Activated CD4-positive, alpha-beta T cell treated with anti-CD3 and anti-CD28 coated beads for 48 hours (primary cell): ENCODE data around the gene EFCAB6.

Experiments
- DNase-seq: peaks from one replicate; pipeline ENCODE4 v3.0.0-alpha.2; 2020

EFCAB6 gene

GRCh38 chr22:43541462-43542407 is 270.4 kb downstream of the EFCAB6 start:
- no peak for DNase-seq

- no peak for DNase-seq
Measured at GRCh38 chr22:43541022-43541421, 271.1 kb downstream of the EFCAB6 start.

GRCh38 chr22:43540529-43540923 is 271.6 kb downstream of the EFCAB6 start:
- no peak for DNase-seq

DNA sequence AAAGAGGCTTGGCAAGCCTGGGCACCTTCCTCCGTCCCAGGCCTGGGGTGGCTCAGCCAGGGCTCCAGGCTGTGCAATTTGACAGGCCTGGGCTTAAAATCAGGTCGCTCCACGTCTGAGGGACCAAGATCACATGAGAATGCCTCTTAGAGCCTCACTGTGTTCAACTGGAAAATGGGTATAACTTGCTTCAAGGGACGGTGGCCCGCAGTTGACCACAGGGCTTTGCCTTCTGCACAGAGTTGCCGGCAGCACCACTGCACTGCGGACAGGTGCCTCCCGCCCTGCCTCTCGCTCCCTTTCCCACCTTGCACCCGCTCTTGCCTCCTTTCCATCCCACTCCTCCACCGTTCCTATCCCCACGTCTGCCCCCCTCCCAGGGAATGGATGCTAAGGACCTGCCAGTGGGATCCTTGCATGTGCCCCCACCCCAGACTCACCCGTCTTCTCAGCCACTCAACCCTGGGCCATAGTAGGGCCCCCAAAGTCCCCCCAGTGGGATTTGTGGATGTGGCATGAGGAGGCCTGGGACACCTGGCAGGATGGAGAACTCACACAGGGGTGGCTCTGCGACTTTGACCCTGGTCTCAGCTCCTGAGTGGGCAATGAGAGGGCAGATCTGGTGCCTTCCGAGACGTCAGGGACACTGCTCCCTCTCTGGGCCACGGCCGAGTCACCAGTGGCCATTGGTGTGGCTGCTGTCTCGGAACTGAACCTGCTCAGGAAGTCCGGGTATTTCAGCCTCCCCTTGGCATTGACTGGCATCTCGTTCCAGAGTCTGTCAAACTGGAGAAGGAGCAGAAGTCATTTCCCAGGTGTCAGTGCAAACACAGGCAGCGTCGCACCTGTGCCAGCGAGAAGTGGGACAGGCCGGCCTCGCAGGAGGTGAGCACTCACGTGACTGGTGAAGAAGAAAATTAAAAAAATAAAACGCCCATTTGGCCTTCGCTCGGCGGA is 272.3 kb downstream of the EFCAB6 start:
- DNase-seq = no peak

- peak; percentile 8 for DNase-seq
Measured at GRCh38 chr22:43537019-43537585, 275.0 kb downstream of the EFCAB6 start.

GRCh38 chr22:43535741-43536140 is 276.4 kb downstream of the EFCAB6 start:
- DNase-seq = no peak

GRCh38 chr22:43535336-43535735 is 276.8 kb downstream of the EFCAB6 start:
- DNase-seq = no peak

DNA sequence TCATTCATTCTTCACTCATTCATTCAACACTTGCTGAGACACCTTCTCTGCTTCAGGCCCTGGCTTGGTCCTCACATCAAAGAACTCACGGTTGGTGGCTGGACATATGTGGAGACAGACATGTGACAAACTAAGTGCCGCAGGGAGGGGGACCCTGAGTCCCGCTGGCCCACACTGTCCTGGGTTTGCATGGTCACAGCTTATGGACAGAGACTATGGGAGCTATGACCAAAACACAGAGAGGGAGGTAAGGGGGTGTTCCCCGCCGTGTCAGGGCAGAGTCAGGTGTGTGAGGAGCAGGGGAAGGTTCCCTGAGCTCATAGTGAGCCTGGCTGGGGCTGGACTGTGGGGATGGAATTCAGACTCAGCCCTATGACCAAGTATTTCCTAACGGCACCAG is 277.2 kb downstream of the EFCAB6 start:
- DNase-seq = no peak

DNA sequence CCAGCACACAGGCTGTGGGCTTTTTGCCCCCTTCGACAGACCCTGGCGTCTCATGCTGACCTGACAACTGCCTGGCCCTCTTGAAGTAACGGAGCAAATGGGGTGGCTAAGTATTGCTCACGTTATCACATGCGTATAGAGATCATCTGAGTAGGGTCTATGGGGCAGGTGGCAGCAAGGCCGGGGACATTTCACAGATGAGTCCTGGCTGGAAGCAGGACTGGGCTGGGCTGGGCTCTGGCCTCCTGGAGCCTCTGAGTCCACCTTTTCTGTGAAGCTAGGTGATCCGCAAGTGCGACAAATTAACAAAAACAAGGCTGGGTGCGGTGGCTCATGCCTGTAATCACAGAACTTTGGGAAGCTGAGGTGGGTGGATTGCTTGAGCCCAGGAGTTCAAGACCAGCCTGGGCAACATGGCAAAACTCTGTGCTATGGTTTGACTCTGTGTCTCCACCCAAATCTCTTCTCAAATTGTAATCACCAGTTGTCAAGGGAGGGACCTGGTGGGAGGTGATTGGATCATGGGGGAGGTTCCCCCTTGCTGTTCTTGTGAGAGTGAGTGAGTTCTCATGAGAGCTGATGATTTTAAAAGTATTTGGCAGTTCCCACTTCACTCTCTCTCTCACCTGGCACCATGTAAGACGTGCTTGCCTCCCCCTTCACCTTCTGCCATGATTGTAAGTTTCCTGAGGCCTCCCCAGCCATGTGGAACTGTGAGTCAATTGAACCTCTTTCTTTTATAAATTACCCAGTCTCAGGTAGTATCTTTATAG is 278.3 kb downstream of the EFCAB6 start:
- DNase-seq = no peak

- no peak for DNase-seq
Measured at GRCh38 chr22:43533156-43533530, 279.0 kb downstream of the EFCAB6 start.

GRCh38 chr22:43532301-43533155 is 279.6 kb downstream of the EFCAB6 start:
- DNase-seq = no peak

DNA sequence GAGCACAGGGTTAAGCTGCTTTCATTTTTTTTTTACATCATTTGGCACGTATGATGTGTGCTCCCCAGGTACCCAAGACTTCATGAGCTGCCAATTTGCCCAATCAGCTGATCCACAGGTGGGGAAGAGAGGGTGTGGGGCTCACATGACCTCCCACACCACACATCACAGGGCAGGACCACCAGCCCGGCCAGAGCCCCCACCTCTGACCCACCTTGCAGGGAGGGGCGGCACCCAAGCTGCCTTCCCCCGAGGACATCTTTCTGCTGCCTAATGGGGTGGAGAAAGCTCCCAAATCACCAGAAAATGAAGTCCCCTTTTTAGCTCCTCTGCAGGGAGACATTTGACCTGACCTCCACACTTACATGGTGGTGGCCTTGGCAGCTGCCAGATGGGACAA is 280.5 kb downstream of the EFCAB6 start:
- DNase-seq = no peak

- no peak for DNase-seq
Measured at GRCh38 chr22:43530349-43531201, 281.5 kb downstream of the EFCAB6 start.

- DNase-seq = no peak
Measured at GRCh38 chr22:43529934-43530333, 282.2 kb downstream of the EFCAB6 start.

DNA sequence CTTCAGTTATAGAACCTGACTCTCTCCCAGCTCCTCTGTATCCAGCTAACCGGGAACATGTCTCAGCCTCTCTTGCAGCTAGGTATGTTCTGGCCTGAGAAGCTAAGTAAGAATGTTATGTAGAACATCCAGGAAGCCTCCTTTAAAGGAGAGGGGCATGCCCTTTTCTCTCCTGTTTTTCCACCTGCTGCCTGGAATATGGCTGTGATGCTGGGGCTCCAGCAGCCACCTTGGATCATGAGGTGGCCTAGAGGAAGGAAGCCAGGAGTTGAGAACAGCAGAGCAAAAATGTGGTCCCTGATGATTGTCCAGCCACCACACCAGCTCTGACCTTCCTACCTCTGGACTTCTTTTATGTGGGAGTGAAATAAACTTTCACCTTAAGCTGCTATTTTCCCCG is 282.6 kb downstream of the EFCAB6 start:
- DNase-seq = no peak

DNA sequence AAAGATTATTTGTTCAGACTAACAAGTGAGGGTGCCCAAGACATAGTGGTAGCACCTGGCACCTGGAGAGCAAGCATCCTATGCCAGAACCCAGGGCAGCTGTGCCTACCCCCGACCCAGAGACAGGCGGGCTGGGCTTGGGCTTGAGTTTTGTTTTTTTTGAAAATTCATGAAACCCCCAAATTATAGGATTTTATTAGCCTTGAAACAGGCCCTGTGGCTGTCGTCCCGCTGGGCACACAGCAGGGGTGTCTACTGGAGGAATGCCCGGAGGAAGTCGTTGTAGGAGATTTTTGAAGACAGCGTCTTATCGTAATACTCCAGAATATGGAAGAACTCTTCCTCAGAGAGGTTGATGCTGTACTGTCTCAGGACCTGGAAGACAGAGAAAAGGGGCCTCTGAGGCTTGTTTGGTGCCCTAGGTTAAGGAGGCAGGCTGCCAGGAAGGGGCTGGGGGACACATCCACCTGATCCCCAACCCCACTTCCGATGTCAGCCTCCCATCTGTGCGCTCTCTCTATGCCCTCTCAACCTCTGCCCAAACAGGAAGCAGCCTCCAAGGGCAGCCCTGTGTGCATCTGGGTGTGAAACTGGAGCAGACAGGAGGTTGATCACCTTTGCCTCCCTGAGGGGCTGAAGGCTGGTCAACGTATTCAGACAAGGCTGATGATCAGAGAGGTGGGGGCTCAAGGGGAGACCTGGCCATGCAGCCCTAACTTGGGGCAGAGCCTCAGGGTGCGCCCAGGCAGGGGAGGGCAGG is 283.3 kb downstream of the EFCAB6 start:
- no peak for DNase-seq

- no peak for DNase-seq
Measured at GRCh38 chr22:43526946-43527345, 285.2 kb downstream of the EFCAB6 start.

DNA sequence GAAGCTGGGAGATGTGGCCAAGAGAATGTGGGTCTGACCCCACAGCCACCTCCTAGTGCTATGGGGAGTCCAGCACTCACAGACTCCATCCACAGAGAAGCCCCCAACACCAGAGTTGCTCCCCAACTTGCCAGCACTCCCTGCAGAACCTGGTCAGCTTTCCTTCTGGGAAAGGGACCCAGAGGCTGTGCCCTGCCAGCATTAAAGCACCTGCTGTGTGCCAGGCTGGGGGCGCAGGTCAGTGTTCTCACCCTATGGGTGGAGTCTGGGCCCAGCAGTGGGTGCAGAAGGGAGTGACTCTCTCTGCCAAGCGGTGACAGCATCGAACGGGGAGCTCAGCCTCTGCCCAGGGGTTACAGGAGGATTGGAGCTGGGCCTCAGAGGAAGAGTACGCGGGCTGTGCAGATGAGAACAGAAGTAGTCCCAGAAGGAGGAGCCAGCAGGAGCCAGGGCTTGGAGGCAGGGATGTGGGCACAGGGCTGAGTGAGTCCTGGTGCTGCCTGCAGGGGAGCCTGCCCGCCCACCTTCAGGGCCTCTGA is 285.9 kb downstream of the EFCAB6 start:
- DNase-seq = no peak

DNA sequence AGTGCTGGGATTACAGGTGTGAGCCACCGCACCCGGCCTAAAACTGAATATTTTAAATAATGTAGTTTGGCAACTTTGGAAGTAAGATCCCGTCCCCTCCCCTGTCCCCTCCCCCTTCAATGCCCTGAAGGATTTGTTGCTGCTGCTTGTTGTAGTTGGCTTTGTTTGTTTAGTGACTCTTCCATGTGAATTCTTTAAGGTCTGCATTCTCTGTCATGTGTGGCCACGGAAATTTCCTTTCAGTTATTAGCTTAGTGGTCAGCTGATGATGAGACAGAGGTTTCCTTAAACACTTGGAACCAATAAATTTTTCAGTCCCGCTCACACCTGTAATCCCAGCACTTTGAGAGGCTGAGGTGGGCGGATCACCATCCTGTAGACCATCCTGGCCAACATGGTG is 290.4 kb downstream of the EFCAB6 start:
- no peak for DNase-seq
